HG03103 (cell line): ENCODE measurements around the gene SIK3.

Experiments used
- ATAC-seq: cut with Tn5 transposase; IDR thresholded peaks from one replicate; pipeline ENCODE4 v1.9.1; 2021; ENCODE audit warnings: low read depth; ENCODE audit not compliant: unreplicated experiment

Gene SIK3

GRCh38 chr11:117016747-117017146, 81.5 kb downstream of the SIK3 start:
- ATAC-seq: no peak

- ATAC-seq: no peak
Observed at GRCh38 chr11:117016246-117016645, 82.0 kb downstream of the SIK3 start.

DNA sequence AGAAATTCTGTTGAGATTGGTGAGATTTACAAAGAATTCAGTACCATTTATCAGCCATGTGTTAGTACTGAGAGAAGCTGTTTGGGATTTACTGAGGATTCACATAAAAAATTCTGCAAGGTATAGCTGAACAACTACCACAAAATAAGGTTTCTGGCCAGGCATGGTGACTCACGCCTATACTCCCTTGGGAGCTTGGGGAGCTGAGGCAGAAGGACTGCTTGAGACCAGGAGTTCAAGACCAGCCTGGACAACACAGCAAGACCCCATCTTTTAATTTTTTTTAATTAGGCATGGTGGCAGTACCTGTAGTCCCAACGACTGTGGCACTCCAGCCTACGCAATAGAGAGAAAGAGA, 86.7 kb downstream of the SIK3 start:
- no peak for ATAC-seq

DNA sequence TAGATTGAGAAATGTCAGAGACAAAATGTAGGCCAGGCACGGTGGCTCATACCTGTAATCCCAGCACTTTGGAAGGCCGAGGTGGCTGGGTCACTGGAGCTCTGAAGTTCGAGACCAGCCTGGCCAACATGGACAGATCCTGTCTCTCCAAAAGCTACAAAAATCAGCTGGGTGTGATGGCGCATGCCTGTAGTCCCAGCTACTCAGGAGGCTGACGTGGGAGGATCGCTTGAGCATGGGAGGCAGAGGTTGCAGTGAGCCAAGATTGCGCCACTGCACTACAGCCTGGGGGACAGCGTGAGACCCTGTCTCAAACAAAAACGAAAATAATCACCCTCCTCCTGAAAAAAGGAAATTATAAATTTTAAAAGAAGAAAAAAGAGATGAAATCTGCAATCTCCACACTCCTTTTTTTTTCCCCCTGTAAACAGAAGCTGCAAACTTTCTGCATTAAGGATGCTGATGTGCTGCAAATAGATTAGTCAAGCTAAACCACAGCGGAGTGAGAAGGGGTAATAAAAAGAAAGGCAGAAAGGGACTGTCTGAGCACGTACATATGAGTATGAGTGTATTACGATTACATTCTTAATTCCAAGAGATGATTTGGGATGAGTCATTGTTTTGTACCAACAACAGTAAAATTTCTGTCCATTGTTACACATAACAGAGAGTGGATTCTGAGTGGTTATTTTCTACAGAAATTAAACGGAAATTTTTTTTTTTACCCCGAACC, 87.3 kb downstream of the SIK3 start:
- no peak for ATAC-seq

GRCh38 chr11:117009905-117010605, 88.2 kb downstream of the SIK3 start:
- no peak for ATAC-seq

DNA sequence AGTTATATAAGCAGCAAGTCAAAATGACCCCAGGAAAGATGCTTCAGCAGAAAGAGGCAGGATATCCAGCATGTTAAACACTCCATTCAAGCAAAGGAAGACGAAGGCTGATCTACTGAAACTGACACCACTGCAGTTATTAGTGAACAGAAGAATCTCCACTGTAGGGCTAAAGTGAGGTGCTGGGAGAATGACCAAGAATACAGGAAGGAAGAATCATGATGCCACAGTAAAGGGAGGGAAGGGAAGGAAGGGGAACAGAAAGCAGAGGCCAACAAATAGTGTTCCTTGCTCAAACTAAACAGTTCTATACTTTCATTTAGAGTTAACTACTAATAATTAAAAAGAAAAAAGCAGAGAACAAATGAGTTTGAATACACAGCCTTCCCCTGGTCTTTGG, 92.5 kb downstream of the SIK3 start:
- no peak for ATAC-seq

DNA sequence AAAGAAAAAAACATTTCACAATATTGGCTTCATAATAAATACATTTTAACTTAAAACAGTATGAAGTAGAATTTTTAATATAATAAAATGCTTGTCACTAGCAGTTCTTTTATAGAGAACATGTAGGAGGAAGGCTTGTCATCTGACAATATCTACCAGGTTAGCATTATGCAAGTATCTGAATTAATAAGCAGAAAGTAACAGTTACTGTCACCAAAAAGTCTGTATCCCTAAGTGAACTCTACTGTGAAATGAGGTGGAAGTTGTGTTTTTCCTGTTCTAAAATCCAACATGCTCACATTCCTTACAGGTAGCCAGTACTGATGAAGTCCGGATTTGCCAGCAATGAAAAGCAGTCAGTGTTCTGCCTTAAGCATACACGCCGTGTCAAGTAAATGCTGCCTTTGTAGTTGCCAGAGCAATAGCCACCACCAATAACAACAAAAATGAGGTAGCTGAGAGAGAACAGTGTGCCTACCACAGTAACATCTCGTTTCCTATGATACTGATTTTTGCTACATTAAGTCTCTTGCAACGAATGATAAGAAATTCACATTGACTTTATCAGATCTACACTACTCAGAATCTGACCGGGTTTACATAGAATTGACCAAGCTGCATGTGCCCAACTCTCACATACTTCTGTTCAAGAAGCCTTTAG, 95.5 kb downstream of the SIK3 start:
- ATAC-seq: no peak

DNA sequence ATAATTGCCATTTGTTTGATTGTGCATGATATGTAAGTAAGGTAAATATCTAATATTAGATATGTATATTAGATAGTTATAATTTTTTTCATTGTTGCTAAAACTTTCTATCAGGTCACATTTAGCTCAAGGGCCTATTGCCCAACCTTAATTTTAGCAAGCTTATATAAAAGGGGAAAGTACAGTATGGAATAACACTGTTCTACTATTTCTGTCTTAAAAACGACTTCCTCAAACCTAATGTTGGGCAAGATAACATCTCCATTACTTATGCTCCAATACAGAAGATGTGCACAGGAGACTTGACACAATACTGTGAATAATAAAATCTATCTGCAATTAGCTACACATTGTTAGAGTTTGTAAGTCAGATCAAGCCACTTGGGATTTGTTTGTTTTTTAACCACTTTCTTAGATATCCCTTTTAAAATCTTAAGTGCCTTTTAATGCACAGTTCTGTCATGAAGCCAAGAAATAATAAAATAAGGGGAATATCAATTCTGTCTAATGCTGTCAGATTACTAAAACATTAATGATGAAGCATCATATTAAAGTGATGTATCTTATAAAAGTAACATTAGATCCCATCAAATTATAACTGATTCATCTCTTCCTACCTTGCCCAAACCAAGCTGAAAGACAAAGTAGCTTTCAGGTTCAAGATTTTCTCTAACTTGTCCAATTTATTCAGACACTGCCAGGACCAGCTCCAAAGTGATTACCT, 98.1 kb downstream of the SIK3 start:
- ATAC-seq: no peak

GRCh38 chr11:116997071-116997470, 101.2 kb downstream of the SIK3 start:
- no peak for ATAC-seq

DNA sequence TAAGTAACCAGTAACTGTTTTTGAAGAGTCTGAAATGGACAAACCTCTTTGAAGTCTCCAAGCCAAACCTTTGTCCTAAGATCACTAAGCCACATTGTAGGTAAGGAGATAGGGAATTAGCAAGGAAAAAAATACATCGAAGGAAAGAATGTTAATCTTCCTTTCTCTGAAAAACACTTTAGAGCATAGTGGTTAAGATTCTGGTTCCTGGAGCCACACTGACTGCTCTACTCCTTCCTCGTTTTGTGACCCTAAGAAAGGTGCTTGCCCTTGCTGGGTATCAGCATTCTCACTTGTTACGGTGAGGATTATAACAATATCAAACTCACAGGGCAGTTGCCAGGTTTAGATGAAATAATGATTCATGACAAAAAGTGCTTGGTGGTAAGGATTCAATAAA, 104.0 kb downstream of the SIK3 start:
- ATAC-seq: no peak

DNA sequence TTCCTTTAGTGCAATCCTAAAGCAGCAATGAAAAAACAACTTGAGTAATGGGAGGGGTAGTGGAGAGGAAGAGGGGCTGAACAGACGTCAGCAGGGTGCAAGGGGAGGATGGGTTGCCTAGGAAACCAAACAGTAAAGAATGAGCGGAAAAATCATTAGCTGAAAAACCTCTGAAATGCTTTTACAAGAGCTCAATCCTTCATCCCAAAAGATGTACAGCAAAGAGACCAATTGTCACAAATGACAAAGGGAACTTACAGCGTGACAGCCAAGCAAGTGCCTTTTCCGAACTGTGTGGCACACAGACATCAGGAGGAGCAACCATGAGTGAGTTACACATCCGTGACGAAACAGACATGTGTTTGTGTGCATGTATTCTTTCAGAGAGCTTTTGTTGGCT, 104.6 kb downstream of the SIK3 start:
- ATAC-seq: no peak

DNA sequence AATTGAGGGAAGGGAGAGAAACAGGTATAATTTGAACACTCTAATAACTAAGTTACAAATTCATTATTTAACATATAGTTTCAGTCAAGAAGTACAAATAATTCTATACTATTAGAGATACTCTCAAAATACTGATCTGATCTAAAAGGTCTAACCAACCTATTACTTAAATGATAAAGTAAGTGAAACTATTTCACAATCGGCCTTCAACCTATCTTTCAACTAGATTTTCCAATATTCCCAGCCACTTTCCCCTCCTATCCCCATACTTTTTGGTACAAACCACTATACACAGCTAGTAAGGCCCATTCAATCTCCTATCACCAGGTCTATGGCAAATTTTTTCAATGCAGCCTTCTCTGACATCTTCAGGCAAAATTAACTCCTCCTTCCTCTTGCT, 106.7 kb downstream of the SIK3 start:
- ATAC-seq: no peak

- no peak for ATAC-seq
Observed at GRCh38 chr11:116990811-116991210, 107.4 kb downstream of the SIK3 start.

- ATAC-seq: no peak
Observed at GRCh38 chr11:116990061-116990473, 108.2 kb downstream of the SIK3 start.

GRCh38 chr11:116989184-116989583, 109.0 kb downstream of the SIK3 start:
- ATAC-seq: no peak

DNA sequence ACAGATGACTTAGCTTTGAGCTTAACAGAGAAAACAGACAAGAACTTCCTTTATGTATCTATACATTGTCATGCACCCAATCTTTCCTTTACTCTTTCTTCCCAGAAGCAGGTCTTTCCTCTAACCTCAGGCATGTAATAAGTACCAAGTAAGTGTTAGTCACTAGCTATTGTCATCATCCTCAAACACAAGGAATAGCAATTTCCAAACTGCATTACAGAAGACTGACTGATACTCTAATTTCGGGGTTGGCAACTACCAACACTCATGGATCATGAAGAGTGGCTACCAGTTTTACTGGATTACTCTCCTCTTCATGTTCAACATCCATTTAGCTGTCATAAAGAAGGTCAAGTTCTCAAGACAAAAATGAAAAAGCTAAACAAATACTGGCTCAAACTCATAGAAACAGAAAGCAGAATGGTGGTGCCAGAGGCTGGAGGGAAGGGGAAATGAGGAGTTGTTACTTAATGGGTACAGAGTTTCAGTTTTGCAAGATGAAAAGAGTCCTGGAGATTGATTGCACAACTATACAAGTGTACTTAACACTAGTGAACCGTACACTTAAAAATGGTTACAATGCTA, 111.6 kb downstream of the SIK3 start:
- no peak for ATAC-seq

GRCh38 chr11:116984589-116984988, 113.6 kb downstream of the SIK3 start:
- no peak for ATAC-seq

DNA sequence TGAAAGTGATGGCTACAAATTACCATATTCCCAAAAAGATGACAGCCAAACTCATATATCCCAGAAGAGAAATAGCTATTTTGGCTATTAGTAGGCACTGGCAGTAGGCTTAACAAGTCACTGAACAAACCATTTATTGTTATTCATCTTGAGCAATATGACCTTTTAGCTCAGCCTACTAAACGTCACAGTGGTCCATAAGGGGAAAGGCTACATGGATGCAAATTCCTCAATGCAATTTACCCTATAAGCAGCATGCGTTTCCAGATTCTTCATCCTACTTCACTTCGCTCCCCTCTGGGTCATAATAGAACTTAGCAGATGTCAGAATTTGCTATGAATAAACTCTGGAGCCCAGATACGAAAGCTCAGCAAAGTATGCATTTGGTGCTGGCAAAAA, 114.0 kb downstream of the SIK3 start:
- no peak for ATAC-seq

- ATAC-seq: no peak
Observed at GRCh38 chr11:116981266-116981885, 116.9 kb downstream of the SIK3 start.

DNA sequence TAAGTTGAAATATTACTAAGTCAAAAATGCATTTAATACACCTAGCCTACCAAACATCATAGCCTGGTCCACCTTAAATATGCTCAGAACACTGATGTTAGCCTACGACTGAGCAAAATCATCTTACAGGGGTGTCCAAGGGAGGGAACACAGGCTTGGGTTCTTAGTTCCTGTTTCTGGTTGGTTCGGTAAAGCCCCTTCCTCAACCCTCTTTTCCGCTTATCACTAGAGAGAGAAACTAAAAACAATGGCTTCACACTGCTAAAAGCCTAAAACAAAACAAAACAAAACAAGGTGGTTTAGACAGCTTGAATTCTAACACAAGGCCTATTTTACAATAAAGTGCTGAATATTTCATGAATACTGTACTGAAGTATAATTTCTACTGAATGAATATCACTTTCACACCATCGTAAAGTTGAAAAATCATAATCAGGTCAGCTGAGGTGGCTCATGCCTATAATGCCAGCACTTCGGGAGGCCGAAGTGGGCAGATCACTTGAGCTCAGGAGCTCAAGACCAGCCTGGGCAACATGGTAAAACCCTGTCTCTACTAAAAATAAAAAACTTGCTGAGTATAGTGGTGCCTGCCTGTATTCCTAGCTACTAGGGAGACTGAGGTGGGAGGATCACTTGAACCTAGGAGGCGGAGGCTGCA, 118.0 kb downstream of the SIK3 start:
- ATAC-seq: peak; percentile 88
